Measurements from ENCODE around the gene PDE6D.

The PDE6D gene

GRCh38 chr2:231708773-231709635 lies 72.1 kb downstream of the PDE6D start:
- no peak for DNase-seq (ENCODE audit: extremely low read depth, low read depth)
- H3K4me3 ChIP-seq (replicated peaks; ENCODE audit: low read depth, low read length) = peak overlapping the region; percentile 99
- TF ChIP-seq CTCF (IDR thresholded peaks at IDR 0.05; ENCODE audit: low read depth, low read length, missing control alignments) = no peak

- peak within 1 kb of the TSS; percentile 99 for H3K4me3 ChIP-seq (replicated peaks; ENCODE audit: low read depth, low read length)
- DNase-seq (ENCODE audit: extremely low read depth, low read depth) = peak; percentile 98
- TF ChIP-seq CTCF (IDR thresholded peaks at IDR 0.05; ENCODE audit: low read depth, low read length, missing control alignments) = no peak
These were observed 72.9 kb downstream of the PDE6D start, which contains the start of gene PTMA for GRCh38 chr2:231707927-231708772. Gene PTMA (plus strand): TSS chr2:231708525. CDS start chr2:231708707, 182 bp downstream.

GRCh38 chr2:231707625-231707926 lies 73.5 kb downstream of the PDE6D start:
- DNase-seq (ENCODE audit: extremely low read depth, low read depth) = no peak
- no peak for TF ChIP-seq CTCF (IDR thresholded peaks at IDR 0.05; ENCODE audit: low read depth, low read length, missing control alignments)
- peak overlapping the region; percentile 72 for H3K4me3 ChIP-seq (replicated peaks; ENCODE audit: low read depth, low read length)

GRCh38 chr2:231706731-231707624 lies 74.1 kb downstream of the PDE6D start:
- peak; percentile 97 for DNase-seq (ENCODE audit: extremely low read depth, low read depth)
- H3K4me3 ChIP-seq (replicated peaks; ENCODE audit: low read depth, low read length) = peak overlapping the region; percentile 72
- TF ChIP-seq CTCF (IDR thresholded peaks at IDR 0.05; ENCODE audit: low read depth, low read length, missing control alignments) = peak; percentile 95

- no peak for DNase-seq (ENCODE audit: extremely low read depth, low read depth)
- no peak for TF ChIP-seq CTCF (IDR thresholded peaks at IDR 0.05; ENCODE audit: low read depth, low read length, missing control alignments)
- no peak overlapping the region for H3K4me3 ChIP-seq (replicated peaks; ENCODE audit: low read depth, low read length)
These were observed 77.1 kb downstream of the PDE6D start for GRCh38 chr2:231704017-231704416.
